HuH-7 (cell line): ENCODE results near the gene CDC14A.

ENCODE experiments used
- DNase-seq: peaks from one replicate; pipeline ENCODE4 v3.0.0; 2011; ENCODE audit warnings: low spot score

Gene CDC14A

DNA sequence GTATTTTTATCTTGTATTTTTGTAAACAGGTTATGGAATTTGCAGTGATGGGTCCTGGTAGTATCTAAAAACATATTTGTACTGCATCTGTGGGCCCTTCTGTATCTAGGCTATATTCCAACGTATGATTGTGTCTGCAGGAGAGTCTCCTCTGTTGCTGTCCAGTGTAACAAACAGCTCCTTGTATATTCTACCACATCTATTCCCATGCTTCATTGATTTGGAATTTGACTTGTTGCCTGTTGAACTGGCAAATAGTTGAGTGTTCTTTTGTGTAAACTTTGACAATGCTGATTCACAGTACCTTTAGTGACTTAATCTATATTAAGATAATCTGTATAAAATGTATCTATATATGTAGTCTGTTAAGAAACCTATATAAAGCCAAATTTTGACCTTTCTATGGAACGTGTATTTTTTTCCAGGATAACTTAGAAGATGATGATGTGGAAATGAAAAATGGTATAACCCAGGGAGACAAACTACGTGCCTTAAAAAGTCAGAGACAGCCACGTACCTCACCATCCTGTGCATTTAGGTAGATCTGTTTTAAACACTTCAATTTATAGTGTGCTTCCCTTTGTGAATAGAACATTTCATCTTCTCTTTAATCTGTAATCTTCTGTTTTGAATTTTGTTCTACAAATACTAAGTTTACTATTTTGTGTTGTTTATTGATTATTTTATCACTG, 142.2 kb downstream of the CDC14A start:
- DNase-seq = no peak

DNA sequence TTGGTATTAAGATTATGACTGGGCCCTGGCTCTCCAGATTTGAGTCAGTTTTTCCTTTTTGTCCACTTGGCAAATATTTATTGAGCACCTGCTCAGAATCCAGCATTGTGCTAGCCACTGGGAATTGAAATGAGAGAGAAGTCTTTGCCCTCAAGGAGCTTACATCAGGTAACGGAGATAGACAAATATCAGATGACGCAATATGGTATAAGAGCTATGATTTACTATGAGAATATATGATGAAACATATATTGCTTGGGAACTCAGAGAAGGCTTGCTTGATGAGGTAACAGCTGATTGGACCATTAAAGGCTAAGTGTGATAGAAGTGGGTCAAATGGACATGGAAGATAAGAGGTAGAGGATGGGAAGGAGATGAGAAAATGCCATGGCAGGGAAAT, 144.6 kb downstream of the CDC14A start:
- no peak for DNase-seq

DNA sequence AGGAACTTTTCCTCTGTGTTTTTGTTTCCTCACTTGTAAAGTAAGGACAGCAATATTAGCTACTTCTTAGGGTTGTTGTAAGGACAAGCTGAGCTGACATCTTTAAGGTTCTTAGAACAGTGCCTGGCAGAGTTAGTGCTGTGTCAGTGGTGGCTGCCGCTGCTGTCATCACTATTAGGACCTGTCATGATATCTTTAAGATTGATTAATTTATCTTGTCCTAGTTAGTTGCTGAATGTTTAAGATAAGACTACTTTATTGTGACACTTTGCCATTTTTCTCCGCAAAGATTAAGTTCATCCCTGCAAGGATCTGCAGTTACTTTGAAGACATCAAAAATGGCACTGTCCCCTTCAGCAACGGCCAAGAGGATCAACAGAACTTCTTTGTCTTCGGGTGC, 145.5 kb downstream of the CDC14A start:
- no peak for DNase-seq

DNA sequence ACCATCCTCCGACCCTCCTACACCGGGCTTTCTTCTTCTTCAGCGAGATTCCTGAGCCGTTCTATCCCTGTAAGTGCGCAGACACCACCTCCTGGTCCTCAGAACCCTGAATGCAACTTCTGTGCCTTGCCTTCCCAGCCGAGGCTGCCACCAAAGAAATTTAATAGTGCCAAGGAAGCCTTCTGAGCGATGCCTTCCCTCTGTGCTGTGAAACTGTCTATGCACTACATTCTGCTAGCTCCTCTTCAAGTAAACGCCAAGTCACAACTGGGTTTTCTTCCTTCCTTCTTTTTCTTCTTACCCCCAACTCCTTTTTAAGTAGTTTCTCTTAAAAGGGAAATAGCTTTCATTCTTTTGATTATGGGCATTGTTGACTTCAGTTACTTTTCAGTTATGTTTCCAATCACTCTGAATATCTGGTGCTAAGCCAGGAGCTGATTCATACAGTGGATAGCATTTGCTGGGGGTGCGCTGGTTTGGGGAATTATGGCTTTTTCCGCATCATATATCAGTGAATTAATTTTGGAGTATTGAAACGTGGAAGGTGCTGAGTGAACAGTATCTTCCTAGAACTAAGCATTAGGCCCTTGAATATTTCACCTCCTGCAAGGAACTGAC, 147.0 kb downstream of the CDC14A start:
- no peak for DNase-seq

- DNase-seq = no peak
These were observed 149.9 kb downstream of the CDC14A start for GRCh38 chr1:100502052-100502792.

GRCh38 chr1:100506217-100506616, 153.9 kb downstream of the CDC14A start:
- DNase-seq = no peak

GRCh38 chr1:100510451-100510850, 158.1 kb downstream of the CDC14A start:
- no peak for DNase-seq

- DNase-seq = no peak
These were observed 158.8 kb downstream of the CDC14A start for GRCh38 chr1:100511058-100511457.

- no peak for DNase-seq
These were observed 159.5 kb downstream of the CDC14A start for GRCh38 chr1:100511773-100512172.

- no peak for DNase-seq
These were observed 160.6 kb downstream of the CDC14A start for GRCh38 chr1:100512803-100513352.

- no peak for DNase-seq
These were observed 164.6 kb downstream of the CDC14A start for GRCh38 chr1:100516857-100517256.

- DNase-seq = no peak
These were observed 165.2 kb downstream of the CDC14A start for GRCh38 chr1:100517515-100517914.

- no peak for DNase-seq
These were observed 165.7 kb downstream of the CDC14A start for GRCh38 chr1:100518023-100518422.

DNA sequence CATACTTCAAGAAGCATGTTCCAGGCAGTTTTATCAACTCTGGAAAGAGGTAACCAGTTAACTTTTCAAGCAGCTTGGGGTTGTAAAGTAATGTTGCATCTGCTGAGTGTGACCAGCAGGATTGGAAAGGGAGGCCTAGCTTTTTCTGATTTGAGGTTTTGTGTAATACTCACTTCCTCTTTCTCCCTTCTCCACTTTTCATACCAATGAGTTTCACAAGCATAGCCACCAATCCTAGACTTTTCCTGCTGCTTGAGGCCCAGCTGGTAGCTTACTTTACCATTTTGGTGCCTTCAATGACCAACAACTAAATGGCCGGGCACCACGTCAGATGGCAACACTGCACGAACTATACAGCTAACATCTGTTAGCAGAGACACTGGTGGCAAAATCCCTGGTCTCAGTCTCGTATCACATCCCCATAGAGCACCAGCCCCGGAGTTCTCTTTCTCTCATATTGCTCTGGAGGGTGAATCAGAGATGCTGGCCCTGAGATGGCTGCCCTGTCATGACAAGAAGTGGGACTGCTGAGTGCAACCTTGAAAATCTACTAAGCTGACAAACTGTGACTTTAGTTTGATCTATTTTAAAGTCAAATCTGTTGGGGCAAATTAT, 170.8 kb downstream of the CDC14A start:
- no peak for DNase-seq

- DNase-seq = no peak
These were observed 172.0 kb downstream of the CDC14A start for GRCh38 chr1:100524355-100524754.

- DNase-seq = no peak
These were observed 174.6 kb downstream of the CDC14A start for GRCh38 chr1:100526894-100527293.

DNA sequence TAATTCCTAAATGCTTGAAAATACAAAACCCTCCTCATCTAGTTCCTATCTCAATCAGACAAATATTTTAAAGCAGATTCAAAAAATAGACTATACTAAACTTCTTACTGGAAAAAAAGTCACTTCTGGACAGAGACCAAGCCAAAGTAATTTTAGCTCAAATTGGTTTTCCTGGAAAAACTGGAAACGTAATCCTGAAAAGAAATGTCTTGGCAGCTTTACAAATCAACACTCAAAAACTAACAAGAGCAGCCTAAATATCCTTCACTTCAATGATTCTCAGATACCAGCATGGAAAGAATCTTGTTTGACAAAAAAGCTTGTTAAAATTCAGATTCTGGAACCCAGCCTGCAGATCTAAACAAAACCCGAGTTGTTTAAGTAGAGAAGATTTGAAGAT, 176.6 kb downstream of the CDC14A start:
- DNase-seq = no peak

DNA sequence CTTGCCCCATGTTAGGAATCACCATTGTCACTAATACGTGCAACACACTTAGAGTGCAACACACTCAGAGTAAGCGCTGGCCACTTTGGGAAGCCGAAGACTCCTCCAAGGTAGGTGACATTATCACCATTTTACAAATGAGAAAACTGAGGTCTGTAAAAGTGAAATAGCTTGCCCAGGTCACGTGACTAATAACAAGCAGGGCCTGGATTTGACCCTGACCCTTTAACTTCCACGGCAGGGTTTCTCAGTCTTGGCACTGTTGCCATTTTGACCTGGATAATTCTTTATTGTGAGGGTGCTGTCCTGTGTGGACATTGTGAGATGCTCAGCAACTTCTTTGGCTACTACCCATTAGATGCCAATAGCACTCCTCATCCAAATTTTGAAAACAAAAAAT, 177.8 kb downstream of the CDC14A start:
- no peak for DNase-seq

- DNase-seq = no peak
These were observed 178.7 kb downstream of the CDC14A start for GRCh38 chr1:100530880-100531487.

GRCh38 chr1:100532645-100533044, 180.3 kb downstream of the CDC14A start:
- DNase-seq = no peak

GRCh38 chr1:100535264-100535663, 183.0 kb downstream of the CDC14A start:
- no peak for DNase-seq

DNA sequence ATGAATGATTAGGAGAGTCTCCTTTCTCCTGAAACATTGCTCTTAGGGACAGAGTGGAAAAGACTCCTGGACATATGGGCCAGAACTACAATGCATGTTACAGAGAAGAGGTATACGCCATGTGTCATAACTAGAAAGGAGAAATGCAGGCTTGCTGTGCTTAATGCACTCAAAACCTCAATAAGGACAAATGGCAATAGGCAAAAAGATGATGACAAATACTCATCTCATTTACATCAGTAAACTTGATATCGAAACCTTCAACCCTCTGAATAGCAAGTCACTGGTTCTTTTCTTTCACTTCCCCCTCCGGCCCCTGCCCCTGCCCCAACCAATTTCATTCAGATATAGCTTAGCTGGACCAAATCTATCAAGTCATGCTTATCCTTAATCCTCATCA, 183.7 kb downstream of the CDC14A start:
- no peak for DNase-seq
